ENCODE results near the gene TRIM16.
"Not testable (repeated sequence)": the region's sequence is repeated elsewhere in the genome, so short reads cannot be mapped to it uniquely, and the experiment has no call there.

The TRIM16 gene

GRCh38 chr17:15657868-15658267, 26.2 kb downstream of the TRIM16 start:
- DNase-seq, result no peak

DNA sequence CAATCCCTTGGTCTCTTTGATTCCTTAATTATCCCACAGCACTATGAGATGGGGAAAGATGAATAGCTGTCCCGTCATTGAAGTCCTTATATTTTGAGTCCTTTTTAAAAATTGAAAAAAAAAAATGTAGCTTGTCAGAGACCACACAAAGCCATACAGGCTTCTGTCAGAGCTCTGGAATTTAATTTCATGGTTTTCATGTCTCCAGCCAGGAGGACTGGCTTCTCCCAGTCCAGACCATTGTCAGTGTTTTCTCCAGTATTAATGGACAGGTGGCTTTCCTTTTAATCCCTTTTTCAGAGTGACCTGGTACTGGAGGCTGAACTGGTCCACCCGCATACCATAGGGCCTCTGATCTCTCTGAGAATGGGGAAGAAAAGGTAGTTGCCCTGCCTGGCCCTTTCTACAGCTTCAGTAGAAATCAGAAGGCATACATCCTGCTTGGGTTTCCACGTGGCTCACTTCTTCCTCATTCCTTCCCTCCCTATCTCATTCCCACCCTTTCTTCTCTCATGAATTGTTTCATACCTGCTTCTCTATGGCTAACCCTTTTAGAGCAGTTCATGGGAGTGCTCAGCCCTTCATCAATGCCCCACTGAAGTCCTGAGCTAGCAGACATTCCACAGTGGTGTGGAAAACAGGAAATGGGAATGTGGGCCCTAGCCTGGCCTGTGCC, 29.1 kb downstream of the TRIM16 start:
- DNase-seq, result no peak

- DNase-seq, result not testable (repeated sequence)
Observed at GRCh38 chr17:15654401-15654800, 29.7 kb downstream of the TRIM16 start.

- DNase-seq, result no peak
Observed at GRCh38 chr17:15652960-15653359, 31.2 kb downstream of the TRIM16 start.

DNA sequence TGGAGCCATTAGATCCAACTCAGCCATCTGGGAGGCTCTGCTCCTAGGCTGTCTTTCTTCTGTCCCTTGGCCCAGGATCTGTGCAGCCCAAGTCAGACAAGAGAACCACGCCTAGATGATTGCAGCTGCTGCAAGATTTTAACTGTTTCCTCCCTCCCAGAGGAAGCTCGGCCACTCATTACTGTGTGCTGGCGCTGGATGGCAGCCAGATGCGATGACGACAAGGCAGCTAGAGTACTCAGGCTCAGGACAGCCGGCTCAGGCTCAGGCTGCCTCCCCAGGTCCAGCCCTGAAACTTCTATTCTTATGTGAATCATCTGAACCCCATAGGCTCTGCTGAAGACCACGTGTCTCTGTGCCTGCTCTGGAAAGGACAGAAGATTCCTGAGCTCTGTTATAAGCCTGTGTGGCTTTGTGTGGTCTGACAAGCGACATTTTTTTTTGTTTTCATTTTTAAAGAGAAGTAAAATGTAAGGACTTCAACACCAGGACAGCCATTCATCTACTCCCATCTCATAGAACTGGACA, 32.5 kb downstream of the TRIM16 start:
- peak; percentile 76 for DNase-seq

- no peak for DNase-seq
Observed at GRCh38 chr17:15650741-15651582, 33.1 kb downstream of the TRIM16 start.

DNA sequence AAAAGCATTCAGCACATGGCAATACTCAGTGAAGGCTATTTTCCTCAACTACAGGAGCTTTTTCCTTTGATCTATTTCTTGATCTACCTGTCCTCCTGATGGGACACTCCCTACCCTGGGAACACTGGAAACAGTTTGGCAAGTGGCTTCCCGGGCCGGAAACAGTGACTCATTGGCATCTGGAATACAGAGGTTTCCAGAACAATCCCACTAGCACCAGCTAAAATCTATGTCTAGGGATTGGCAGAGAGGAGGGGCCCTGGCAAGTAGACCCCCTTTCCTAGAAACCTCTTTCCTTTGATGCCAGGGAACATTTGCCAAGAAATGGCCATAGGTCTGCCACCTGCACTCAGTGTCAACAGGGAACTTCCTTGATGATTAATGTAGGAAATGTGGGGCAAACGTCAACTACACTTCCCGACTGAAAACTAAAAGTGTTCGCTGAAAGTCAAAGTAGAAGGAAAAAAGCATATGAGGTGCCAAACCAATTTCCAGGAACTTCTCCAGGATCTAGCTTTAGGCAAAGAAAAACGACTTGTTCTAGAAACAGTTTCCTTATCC, 34.2 kb downstream of the TRIM16 start:
- DNase-seq, result no peak

GRCh38 chr17:15648386-15648785, 35.7 kb downstream of the TRIM16 start:
- no peak for DNase-seq

GRCh38 chr17:15645942-15646312, 38.2 kb downstream of the TRIM16 start:
- DNase-seq, result not testable (repeated sequence)

- DNase-seq, result not testable (repeated sequence)
Observed at GRCh38 chr17:15645099-15645941, 38.8 kb downstream of the TRIM16 start.

GRCh38 chr17:15642505-15643251, 41.4 kb downstream of the TRIM16 start:
- DNase-seq, result not testable (repeated sequence)

GRCh38 chr17:15642014-15642413, 42.1 kb downstream of the TRIM16 start:
- DNase-seq, result not testable (repeated sequence)

GRCh38 chr17:15630930-15631453, 53.1 kb downstream of the TRIM16 start:
- DNase-seq, result not testable (repeated sequence)

DNA sequence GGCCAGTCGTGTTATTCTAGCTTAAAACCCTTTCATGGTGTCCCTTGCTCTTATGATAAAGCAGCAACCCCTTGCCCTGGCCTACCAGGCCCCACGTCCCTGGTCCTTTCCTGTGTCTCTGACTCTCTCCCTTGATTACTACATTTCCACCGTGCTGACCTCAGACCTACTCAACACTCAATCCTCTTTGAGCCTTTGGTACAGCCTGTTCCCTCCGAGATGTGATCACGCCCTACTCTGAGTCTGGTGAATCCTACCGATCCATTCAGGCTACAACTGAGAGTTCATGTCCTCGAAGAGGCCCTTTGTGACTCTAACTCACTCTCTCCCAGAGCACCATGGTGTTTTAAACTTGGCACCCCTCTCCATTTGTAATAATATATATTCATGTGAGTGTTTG, 54.1 kb downstream of the TRIM16 start:
- not testable (repeated sequence) for DNase-seq

DNA sequence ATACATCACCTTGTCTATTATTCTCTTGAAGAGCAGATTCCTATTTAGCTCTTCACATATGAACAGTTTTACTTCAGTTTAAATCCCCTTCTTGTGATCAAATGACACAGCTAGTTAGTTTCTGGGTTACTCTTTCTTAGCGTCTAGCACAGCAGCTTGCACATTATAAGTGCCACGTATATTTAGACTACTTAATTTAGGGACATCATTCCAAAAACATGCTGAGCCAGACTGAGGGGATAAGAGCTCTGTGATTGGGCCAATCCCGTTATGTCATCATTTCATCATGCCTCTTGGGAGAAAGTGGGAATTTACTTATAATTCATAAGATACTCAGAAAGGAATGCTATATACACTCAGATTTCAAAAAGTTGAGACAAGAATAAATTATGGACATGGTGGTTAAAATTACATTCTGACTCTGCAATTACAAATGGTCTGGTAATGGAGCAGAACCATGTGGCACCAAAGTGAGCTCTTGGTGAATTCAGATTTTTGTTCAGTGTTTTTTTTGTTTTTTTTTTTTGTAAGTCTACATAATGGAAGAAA, 60.4 kb downstream of the TRIM16 start:
- not testable (repeated sequence) for DNase-seq

DNA sequence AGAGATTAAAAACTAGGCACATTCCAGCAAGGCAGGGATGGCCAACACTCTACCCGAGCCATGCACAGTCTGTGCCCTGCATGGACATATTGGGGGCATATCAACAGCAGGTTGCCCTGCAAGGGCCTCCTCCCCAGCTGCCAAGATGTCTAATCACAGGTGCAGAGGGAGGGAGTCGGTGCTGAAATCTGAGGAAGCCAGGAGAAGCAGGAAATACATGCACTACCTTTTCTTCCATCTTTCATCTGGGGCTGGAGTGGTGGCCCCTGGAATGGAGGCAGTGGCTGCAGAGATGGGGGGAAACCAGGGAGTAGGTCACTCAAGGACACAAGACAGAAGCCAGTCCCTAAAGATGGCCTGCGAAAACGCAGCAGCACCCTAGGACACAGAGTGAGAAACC, 60.9 kb downstream of the TRIM16 start:
- not testable (repeated sequence) for DNase-seq

DNA sequence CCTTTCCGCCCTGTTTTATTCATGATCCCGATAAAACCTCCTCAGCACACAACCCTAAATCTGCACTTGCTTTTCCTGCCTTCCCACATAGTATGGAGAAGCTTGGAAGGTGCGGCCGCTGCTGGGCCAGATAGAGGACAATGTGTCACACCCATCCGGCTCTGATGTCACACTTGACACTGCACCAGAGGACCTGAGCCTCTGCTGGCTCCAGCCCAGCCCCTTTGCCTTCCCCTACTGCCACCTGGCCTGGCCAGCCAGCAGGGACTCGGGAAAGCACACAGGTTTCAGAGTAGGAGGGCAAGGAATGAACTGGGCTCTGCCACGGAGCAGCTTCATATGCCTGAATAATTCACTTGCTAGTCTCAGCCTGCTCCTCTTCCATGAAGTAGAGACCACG, 62.0 kb downstream of the TRIM16 start:
- not testable (repeated sequence) for DNase-seq

- DNase-seq, result not testable (repeated sequence)
Observed at GRCh38 chr17:15619331-15620058, 64.6 kb downstream of the TRIM16 start, which contains the start of gene FBXW10B. FBXW10B (minus strand) TSS chr17:15619704; CDS start chr17:15619512, 192 bp downstream.

DNA sequence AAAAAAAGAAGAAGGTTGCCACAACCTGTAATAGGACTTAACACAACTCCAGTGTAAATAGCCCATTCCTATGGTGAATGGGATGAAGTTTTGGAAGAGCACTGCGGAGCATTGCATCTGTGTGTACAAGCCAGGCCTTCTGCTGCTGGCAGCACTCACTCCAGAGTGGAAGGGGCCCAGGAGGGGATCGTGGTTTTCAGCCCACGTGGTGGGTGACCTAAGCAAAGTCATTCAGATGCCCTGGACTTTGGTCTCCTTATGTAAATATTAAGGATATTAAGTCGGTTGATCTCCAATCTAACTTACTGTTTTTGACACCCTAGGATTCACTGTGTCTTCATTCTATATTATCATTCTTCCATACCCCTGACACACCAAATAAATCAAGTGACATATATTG, 67.3 kb downstream of the TRIM16 start:
- not testable (repeated sequence) for DNase-seq

GRCh38 chr17:15615850-15616249, 68.3 kb downstream of the TRIM16 start:
- not testable (repeated sequence) for DNase-seq

Measured in NCI-H2029 (cell line).